Sigmoid colon (tissue), 7 donors: ENCODE measurements around the gene RGL4. TPM values are rescaled to one million over a fixed set of nuclear protein-coding genes. Genes with fewer than 3 reads are reported as not detected.

Experiments used
- DNase-seq: peaks from one replicate; pipeline ENCODE4 v3.0.0-alpha.2; 2019
- H3K27ac ChIP-seq, 4 donors: fragments of 200-600 bp; sonication (generic); one replicate each; pipeline ENCODE4 v1.5.1; 2016 to 2019; ENCODE audit warnings: mild to moderate bottlenecking in 1 of 4
- H3K27me3 ChIP-seq, 3 donors: fragments of 200-600 bp; sonication (generic); one replicate each; pipeline ENCODE4 v1.5.1; 2019; ENCODE audit warnings: mild to moderate bottlenecking in 1 of 3
- H3K36me3 ChIP-seq, 4 donors: fragments of 200-600 bp; sonication (generic); one replicate each; pipeline ENCODE4 v1.5.1; 2016 to 2019
- H3K4me1 ChIP-seq, 4 donors: fragments of 200-600 bp; sonication (generic); one replicate each; pipeline ENCODE4 v1.5.1; 2017 to 2019
- H3K4me3 ChIP-seq, 4 donors: fragments of 200-600 bp; sonication (generic); one replicate each; pipeline ENCODE4 v1.5.1; 2017 to 2019; ENCODE audit warnings: mild to moderate bottlenecking in 2 of 4, moderate library complexity in 1 of 4
- H3K9me3 ChIP-seq, 4 donors: fragments of 200-600 bp in 3 of 4; sonication (generic) in 3 of 4; one replicate each; pipeline versions ENCODE4 v1.5.1 to v1.6.1; 2013 to 2019
- CTCF ChIP-seq, 4 experiments: fragments of 450-650 bp in 3 of 4; fragments of 200-600 bp in 1 of 4; IDR thresholded peaks; one replicate each; pipeline ENCODE4 v1.5.1; 2016 to 2019; ENCODE audit warnings: antibody characterized with exemption in 4 of 4, mild to moderate bottlenecking in 3 of 4, moderate library complexity in 2 of 4
- EP300 ChIP-seq, 4 donors: sonication (generic); formaldehyde crosslinking; IDR thresholded peaks; one replicate each; pipeline ENCODE4 v1.6.1; 2017; ENCODE audit warnings: antibody characterized with exemption in 4 of 4
- POLR2A ChIP-seq, 2 donors: fragments of 450-650 bp; IDR thresholded peaks; one replicate each; pipeline ENCODE4 v1.6.1; 2016; ENCODE audit warnings: antibody characterized with exemption in 2 of 2, mild to moderate bottlenecking in 2 of 2, moderate library complexity in 2 of 2
- POLR2AphosphoS5 ChIP-seq, 4 donors: sonication (generic); formaldehyde crosslinking; IDR thresholded peaks; one replicate each; pipeline ENCODE4 v1.6.1; 2017; ENCODE audit warnings: antibody characterized with exemption in 4 of 4
- WGBS, 2 donors: extraction: QIAGEN DNeasy Blood & Tissue Kit; methylation state at CpG; one replicate each; pipeline ENCODE4 v1.1.7; 2013; 5-methylcytosine and 5-hydroxymethylcytosine counted together
- intact Hi-C: fragments of 100-400 bp; cut with DNase I; formaldehyde crosslinking; loops from one replicate; pipeline ENCODE4 v1.15.1; 2023
- polyA plus RNA-seq, 3 donors: library from polyadenylated mRNA; stranded (reverse); fragments of 200-250 nt; gene quantifications; one replicate each; pipeline ENCODE4 v1.2.3, GENCODE V29; 2013
- total RNA-seq, 4 donors: library from RNA; depleted of rRNA; stranded (reverse); fragments of >200 nt; gene quantifications; one replicate each; pipeline ENCODE4 v1.1.0, GENCODE V29; 2016
- donor health status: healthy with polysubstance abuse.
- donor health status: Bipolar disorder and iron deficiency.
- donor health status: healthy.

RGL4 gene
- total and polyA plus RNA-seq, 7 donors: 1.8 to 3.2 (median 2.8) TPM; not detected in 4

GRCh38 chr22:23685205-23685784 is 5.5 kb upstream of the RGL4 start:
- Histone ChIP-seq H3K4me1 (no peaks in the 10 kb centered on the region), H3K9me3 (no peaks in the 10 kb centered on the region), H3K4me3 (no peak overlapping the region), H3K27ac (no peak overlapping the region), H3K27me3 (no peaks in the 10 kb centered on the region), H3K36me3 (peaks cover 0 to 50% (median 7%) of the 10 kb centered on the region in 4 donors)
- 96% methylated on average over 5 of the region's 5 CpGs for WGBS, 2 donors
- DNase-seq: no peak
- TF ChIP-seq POLR2A (IDR thresholded peaks at IDR 0.05) (no peak), CTCF (IDR thresholded peaks at IDR 0.05) (no peak), POLR2AphosphoS5 (IDR thresholded peaks at IDR 0.05) (no peak), EP300 (IDR thresholded peaks at IDR 0.05) (no peak)
- intact Hi-C loops: no loop called here

GRCh38 chr22:23686416-23687024 is 4.3 kb upstream of the RGL4 start:
- Histone ChIP-seq H3K27me3 (no peaks in the 10 kb centered on the region), H3K9me3 (no peaks in the 10 kb centered on the region), H3K4me3 (no peak overlapping the region), H3K27ac (no peak overlapping the region), H3K4me1 (no peaks in the 10 kb centered on the region), H3K36me3 (peaks cover 0 to 44% (median 2%) of the 10 kb centered on the region in 4 donors)
- WGBS, 2 donors: 79 to 93% methylated on average over 7 of the region's 7 CpGs
- no peak for DNase-seq
- TF ChIP-seq POLR2A (IDR thresholded peaks at IDR 0.05) (no peak), EP300 (IDR thresholded peaks at IDR 0.05) (no peak), CTCF (IDR thresholded peaks at IDR 0.05) (no peak), POLR2AphosphoS5 (IDR thresholded peaks at IDR 0.05) (no peak)
- intact Hi-C loops: no loop called here

- WGBS, 2 donors: 93 to 96% methylated on average over 10 of the region's 10 CpGs
These were observed 2.7 kb upstream of the RGL4 start for GRCh38 chr22:23688121-23688520.

GRCh38 chr22:23688571-23688970 is 2.2 kb upstream of the RGL4 start:
- H3K4me3 ChIP-seq: no peak overlapping the region
- H3K27ac ChIP-seq: no peak overlapping the region
- TF ChIP-seq POLR2A (IDR thresholded peaks at IDR 0.05): no peak
- TF ChIP-seq POLR2AphosphoS5 (IDR thresholded peaks at IDR 0.05): no peak
- no peak for TF ChIP-seq CTCF (IDR thresholded peaks at IDR 0.05)
- TF ChIP-seq EP300 (IDR thresholded peaks at IDR 0.05): no peak
- 87 to 97% methylated on average over 9 of the region's 9 CpGs for WGBS, 2 donors
- no peaks in the 10 kb centered on the region for H3K9me3 ChIP-seq
- H3K27me3 ChIP-seq: no peaks in the 10 kb centered on the region
- H3K36me3 ChIP-seq: peaks cover 0 to 34% (median 3%) of the 10 kb centered on the region in 4 donors
- no peak for DNase-seq
- no peaks in the 10 kb centered on the region for H3K4me1 ChIP-seq
- intact Hi-C loops: no loop called here

More at GRCh38 chr22:23688121-23688520, 2.7 kb upstream of the RGL4 start:
- intact Hi-C loops: no loop called here
- Histone ChIP-seq H3K9me3 (no peaks in the 10 kb centered on the region), H3K4me1 (no peaks in the 10 kb centered on the region), H3K27ac (no peak overlapping the region), H3K36me3 (peaks cover 0 to 34% (median 2%) of the 10 kb centered on the region in 4 donors), H3K4me3 (no peak overlapping the region), H3K27me3 (no peaks in the 10 kb centered on the region)
- no peak for DNase-seq
- TF ChIP-seq POLR2A (IDR thresholded peaks at IDR 0.05) (no peak), CTCF (IDR thresholded peaks at IDR 0.05) (no peak), EP300 (IDR thresholded peaks at IDR 0.05) (no peak), POLR2AphosphoS5 (IDR thresholded peaks at IDR 0.05) (no peak)
